Muscle layer of colon (tissue), 2 donors: Measurements from ENCODE around the gene SYNGAP1.

Experiments
- H3K27ac ChIP-seq: one replicate; pipeline ENCODE4 v1.7.0; 2013; ENCODE audit warnings: low read depth, mild to moderate bottlenecking, low read length, moderate library complexity
- H3K27me3 ChIP-seq, 2 donors: one replicate each; pipeline ENCODE4 v1.7.0; 2013; ENCODE audit warnings: low read length in 2 of 2, mild to moderate bottlenecking in 2 of 2; ENCODE audit not compliant: insufficient read depth in 2 of 2, control insufficient read depth in 1 of 2
- H3K36me3 ChIP-seq: one replicate; pipeline ENCODE4 v1.7.0; 2013; ENCODE audit warnings: mild to moderate bottlenecking, low read length; ENCODE audit not compliant: insufficient read depth
- H3K4me1 ChIP-seq: one replicate; pipeline ENCODE4 v1.7.0; 2013; ENCODE audit warnings: mild to moderate bottlenecking, low read length; ENCODE audit not compliant: insufficient read depth
- H3K4me3 ChIP-seq, 2 donors: one replicate each; pipeline ENCODE4 v1.7.0; 2013; ENCODE audit warnings: low read length in 2 of 2, low read depth in 1 of 2, mild to moderate bottlenecking in 1 of 2, moderate library complexity in 1 of 2
- H3K9ac ChIP-seq: one replicate; pipeline ENCODE4 v1.7.0; 2013; ENCODE audit warnings: low read length
- H3K9me3 ChIP-seq: one replicate; pipeline ENCODE4 v1.7.0; 2013; ENCODE audit warnings: mild to moderate bottlenecking, low read length
- donor health status: abdominal sarcoma.
- donor health status: Adenocarcinoma of cecum.

The SYNGAP1 gene

GRCh38 chr6:33426590-33427511 is 7.0 kb downstream of the SYNGAP1 start:
- no peaks in the 10 kb centered on the region for H3K9me3 ChIP-seq
- H3K4me3 ChIP-seq: peak overlapping the region; percentile 52 to 85
- H3K36me3 ChIP-seq: no peaks in the 10 kb centered on the region
- no peaks in the 10 kb centered on the region for H3K27me3 ChIP-seq
- peaks cover 64% of the 10 kb centered on the region for H3K4me1 ChIP-seq
- no peak overlapping the region for H3K9ac ChIP-seq
- H3K27ac ChIP-seq: peak overlapping the region; percentile 97

GRCh38 chr6:33427585-33428223 is 7.8 kb downstream of the SYNGAP1 start:
- Histone ChIP-seq H3K9ac (no peak overlapping the region), H3K27me3 (no peaks in the 10 kb centered on the region), H3K4me3 (peak overlapping the region; percentile 52 to 84), H3K27ac (peak overlapping the region; percentile 76), H3K9me3 (no peaks in the 10 kb centered on the region), H3K36me3 (no peaks in the 10 kb centered on the region), H3K4me1 (peaks cover 70% of the 10 kb centered on the region)

- H3K4me1 ChIP-seq: peaks cover 75% of the 10 kb centered on the region
- peak overlapping the region; percentile 40 for H3K27ac ChIP-seq
- H3K9me3 ChIP-seq: no peaks in the 10 kb centered on the region
- no peaks in the 10 kb centered on the region for H3K36me3 ChIP-seq
- peak overlapping the region in 1 of 2 donors; percentile 59 for H3K4me3 ChIP-seq
- H3K9ac ChIP-seq: no peak overlapping the region
- H3K27me3 ChIP-seq: no peaks in the 10 kb centered on the region
These were observed 8.5 kb downstream of the SYNGAP1 start for GRCh38 chr6:33428224-33428965.

- Histone ChIP-seq H3K27ac (peak overlapping the region; percentile 40), H3K9me3 (no peaks in the 10 kb centered on the region), H3K36me3 (no peaks in the 10 kb centered on the region), H3K4me3 (peak overlapping the region in 1 of 2 donors; percentile 59), H3K9ac (no peak overlapping the region), H3K27me3 (no peaks in the 10 kb centered on the region), H3K4me1 (peaks cover 73% of the 10 kb centered on the region)
These were observed 9.3 kb downstream of the SYNGAP1 start for GRCh38 chr6:33428966-33429749.

- Histone ChIP-seq H3K4me1 (peaks cover 70% of the 10 kb centered on the region), H3K9ac (no peak overlapping the region), H3K4me3 (no peak overlapping the region), H3K36me3 (no peaks in the 10 kb centered on the region), H3K27ac (no peak overlapping the region), H3K9me3 (no peaks in the 10 kb centered on the region), H3K27me3 (no peaks in the 10 kb centered on the region)
These were observed 9.8 kb downstream of the SYNGAP1 start for GRCh38 chr6:33429750-33430052.

- Histone ChIP-seq H3K27me3 (no peaks in the 10 kb centered on the region), H3K4me1 (peaks cover 64% of the 10 kb centered on the region), H3K9me3 (no peaks in the 10 kb centered on the region), H3K9ac (no peak overlapping the region), H3K4me3 (peak overlapping the region in 1 of 2 donors; percentile 32), H3K27ac (peak overlapping the region; percentile 41), H3K36me3 (peaks cover 4% of the 10 kb centered on the region)
These were observed 10.5 kb downstream of the SYNGAP1 start for GRCh38 chr6:33430334-33430733.

- no peaks in the 10 kb centered on the region for H3K9me3 ChIP-seq
- H3K27me3 ChIP-seq: no peaks in the 10 kb centered on the region
- peaks cover 62% of the 10 kb centered on the region for H3K4me1 ChIP-seq
- H3K4me3 ChIP-seq: peak overlapping the region in 1 of 2 donors; percentile 32
- H3K9ac ChIP-seq: peak overlapping the region; percentile 15
- peak overlapping the region; percentile 82 for H3K27ac ChIP-seq
- peaks cover 13% of the 10 kb centered on the region for H3K36me3 ChIP-seq
These were observed 11.4 kb downstream of the SYNGAP1 start for GRCh38 chr6:33430991-33431879.

GRCh38 chr6:33431880-33432541 is 12.1 kb downstream of the SYNGAP1 start:
- Histone ChIP-seq H3K27ac (peak overlapping the region; percentile 82), H3K4me3 (no peak overlapping the region)

GRCh38 chr6:33432546-33432945 is 12.7 kb downstream of the SYNGAP1 start:
- Histone ChIP-seq H3K27ac (peak overlapping the region; percentile 82), H3K4me3 (no peak overlapping the region), H3K4me1 (peaks cover 52% of the 10 kb centered on the region), H3K9me3 (no peaks in the 10 kb centered on the region), H3K27me3 (no peaks in the 10 kb centered on the region), H3K9ac (no peak overlapping the region), H3K36me3 (peaks cover 26% of the 10 kb centered on the region)

More at GRCh38 chr6:33431880-33432541, 12.1 kb downstream of the SYNGAP1 start:
- Histone ChIP-seq H3K36me3 (peaks cover 20% of the 10 kb centered on the region), H3K4me1 (peaks cover 56% of the 10 kb centered on the region), H3K9me3 (no peaks in the 10 kb centered on the region), H3K27me3 (no peaks in the 10 kb centered on the region), H3K9ac (no peak overlapping the region)
